GM21515 (cell line): ENCODE results near the gene PCBP2.

Experiments
- ATAC-seq: cut with Tn5 transposase; IDR thresholded peaks from one replicate; pipeline ENCODE4 v1.9.1; 2021; ENCODE audit not compliant: unreplicated experiment

PCBP2 gene

GRCh38 chr12:53492830-53493609 lies 41.1 kb downstream of the PCBP2 start:
- ATAC-seq: peak; percentile 91

DNA sequence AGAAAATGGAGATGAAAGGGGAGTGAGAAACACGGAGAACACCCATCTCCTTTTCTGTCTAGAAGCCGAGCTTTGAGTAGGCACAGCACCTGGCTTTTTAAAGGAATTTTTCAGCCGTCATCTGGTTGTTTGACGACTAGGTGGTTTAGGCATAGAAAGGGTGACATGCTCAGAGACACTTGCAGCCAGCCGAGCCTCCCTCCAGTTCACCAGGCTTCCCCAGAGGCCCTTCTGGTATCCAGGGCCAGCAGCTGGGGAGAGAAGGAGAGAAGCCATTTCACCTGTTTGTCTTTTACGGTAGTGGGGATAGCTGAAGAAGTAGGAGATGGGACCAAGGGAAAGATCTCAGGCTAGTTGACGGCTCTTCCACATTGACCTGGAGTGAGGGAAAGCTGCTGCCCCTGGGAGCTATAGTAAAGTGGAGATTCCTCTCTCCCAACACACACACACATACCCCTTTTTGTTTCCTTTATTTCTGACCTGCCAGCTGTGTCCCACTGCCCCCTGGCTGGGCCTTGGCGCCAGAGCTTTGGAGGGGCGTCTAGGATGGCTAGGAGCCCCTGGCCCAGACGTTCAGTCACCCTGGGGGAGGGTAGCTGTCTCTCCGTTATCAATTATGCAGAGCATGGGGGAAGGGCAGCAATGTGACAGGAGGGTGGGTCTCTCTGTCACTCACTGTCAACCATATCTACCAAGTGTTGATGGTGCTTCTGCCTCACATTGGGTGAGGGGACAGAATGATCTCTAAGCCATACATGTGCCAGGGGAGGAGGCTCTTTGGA lies 41.9 kb downstream of the PCBP2 start:
- ATAC-seq: no peak

DNA sequence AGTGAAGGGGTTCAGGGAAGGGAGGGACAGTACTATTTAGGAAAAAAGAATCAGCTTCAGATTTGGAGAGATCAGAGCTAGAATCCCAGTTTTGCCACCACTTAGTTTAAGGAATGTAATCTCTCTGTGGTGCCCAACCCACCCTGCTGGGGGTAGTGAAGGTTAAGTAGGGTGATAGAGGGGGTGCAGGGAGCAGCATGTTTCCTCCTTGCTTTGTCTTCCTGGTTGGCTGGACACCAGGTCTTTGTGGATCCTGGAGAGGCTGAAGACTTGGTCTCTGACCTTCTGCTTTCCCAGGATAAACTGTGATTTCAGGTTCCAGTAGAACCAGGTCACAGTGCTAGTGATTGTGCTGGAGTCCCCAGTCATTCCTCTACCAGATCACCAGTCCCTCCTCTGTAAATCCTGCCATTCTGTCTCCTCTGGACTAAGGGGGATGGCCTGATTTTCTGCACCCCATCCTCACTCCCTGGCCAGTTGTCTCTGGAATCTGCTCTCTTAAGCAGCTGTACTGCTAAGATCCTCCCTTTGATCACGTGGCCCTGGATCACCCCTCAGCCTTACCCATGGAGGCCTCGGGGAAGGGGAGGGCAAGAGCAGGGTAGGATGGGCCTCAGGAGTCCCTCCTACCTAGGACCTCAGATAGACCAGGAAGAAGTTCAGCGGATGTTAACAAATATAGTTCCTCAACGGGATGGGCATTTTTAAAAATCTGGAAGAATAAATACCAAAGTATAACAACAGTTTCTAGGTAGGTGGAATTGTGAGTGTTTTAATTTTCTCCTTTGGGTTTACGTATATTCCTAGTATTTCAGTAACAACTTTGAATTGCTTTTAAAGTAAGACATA lies 44.2 kb downstream of the PCBP2 start:
- ATAC-seq: no peak

DNA sequence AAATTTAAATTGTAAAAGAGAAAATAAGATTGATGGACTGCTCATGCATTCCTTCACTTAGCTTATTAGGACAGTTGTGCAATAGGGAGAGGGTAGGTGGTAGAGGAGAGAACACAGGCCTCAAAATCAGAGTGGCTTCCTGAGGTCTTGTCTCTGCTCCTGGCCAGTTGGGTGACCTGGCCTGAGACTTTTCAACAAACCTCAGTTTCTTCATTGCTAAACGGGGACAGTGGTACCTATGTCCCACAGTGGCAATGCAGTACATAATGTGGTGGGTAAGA lies 44.8 kb downstream of the PCBP2 start:
- ATAC-seq: no peak

DNA sequence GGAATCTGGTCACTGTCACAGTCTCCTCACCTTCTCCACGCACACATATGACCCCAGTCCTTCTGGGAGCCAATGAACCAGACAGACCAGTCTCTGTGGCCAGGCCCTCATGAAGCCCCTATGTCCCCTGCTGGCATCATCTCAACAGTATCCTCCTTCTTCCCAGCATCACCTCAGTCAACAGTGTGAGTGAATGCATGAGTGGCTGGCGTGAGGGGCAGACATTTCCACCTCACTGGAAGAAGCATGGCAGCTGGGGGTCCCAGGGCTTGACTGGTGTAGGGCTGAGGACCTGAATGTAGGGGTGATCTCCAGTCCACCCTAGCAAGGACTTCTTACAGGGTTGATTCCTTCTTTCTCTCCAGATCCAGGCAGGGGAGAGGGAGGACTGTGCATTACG lies 45.6 kb downstream of the PCBP2 start:
- no peak for ATAC-seq

- ATAC-seq: no peak
Observed at GRCh38 chr12:53498235-53498630, 46.3 kb downstream of the PCBP2 start.

GRCh38 chr12:53499266-53500141 lies 47.6 kb downstream of the PCBP2 start, which contains the start of gene MAP3K12:
Gene MAP3K12, minus strand, starts transcription at chr12:53499458. Its CDS starts 12,067 bp downstream, at chr12:53487391.
- ATAC-seq: no peak

- peak; percentile 52 for ATAC-seq
Observed at GRCh38 chr12:53500142-53500775, 48.4 kb downstream of the PCBP2 start.

- peak; percentile 69 for ATAC-seq
Observed at GRCh38 chr12:53500776-53501614, 49.1 kb downstream of the PCBP2 start, which contains the start of gene TARBP2. Gene TARBP2, plus strand, starts transcription at chr12:53501283. Its CDS starts 126 bp downstream, at chr12:53501409.

DNA sequence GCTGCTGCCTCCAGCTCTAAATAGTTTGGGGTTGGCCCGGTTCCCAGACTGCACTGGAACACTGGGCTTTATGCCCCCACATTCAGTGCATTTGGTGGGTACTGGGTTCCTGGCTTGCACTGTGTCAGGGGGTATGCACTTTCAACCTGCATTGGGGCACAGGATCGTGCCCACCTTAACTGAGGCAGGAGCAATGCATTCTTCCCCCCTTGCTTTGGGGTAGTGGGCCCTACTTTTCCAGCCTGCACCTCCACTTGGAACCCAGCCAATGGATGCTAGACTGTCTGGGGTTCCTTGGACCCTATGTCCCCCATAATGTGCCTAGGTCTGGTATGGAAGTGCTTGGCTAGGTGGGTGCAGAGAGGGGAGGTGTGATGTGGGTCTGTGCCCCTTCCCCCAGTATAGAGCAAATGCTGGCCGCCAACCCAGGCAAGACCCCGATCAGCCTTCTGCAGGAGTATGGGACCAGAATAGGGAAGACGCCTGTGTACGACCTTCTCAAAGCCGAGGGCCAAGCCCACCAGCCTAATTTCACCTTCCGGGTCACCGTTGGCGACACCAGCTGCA lies 49.8 kb downstream of the PCBP2 start:
- no peak for ATAC-seq

DNA sequence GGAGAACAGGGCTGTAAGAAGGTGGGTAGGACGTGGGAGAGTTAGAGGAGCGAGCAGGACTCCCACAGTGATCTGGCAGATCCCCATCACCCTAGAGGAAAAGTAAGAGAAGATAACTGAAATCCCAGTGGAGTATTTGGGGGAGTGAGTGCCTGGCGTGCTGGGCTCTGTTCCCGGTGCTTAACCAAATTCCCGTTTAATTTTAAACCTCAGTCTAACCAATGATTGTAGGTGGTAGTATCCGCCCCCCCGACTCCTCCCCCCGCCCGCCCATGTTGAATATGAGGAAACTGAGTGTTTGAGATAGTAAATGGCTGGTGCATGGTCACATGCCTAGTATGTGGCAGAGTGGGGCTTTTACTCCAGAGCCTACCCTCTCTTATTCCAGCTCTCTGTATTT lies 50.4 kb downstream of the PCBP2 start:
- ATAC-seq: no peak

- ATAC-seq: no peak
Observed at GRCh38 chr12:53502983-53503728, 51.3 kb downstream of the PCBP2 start.

DNA sequence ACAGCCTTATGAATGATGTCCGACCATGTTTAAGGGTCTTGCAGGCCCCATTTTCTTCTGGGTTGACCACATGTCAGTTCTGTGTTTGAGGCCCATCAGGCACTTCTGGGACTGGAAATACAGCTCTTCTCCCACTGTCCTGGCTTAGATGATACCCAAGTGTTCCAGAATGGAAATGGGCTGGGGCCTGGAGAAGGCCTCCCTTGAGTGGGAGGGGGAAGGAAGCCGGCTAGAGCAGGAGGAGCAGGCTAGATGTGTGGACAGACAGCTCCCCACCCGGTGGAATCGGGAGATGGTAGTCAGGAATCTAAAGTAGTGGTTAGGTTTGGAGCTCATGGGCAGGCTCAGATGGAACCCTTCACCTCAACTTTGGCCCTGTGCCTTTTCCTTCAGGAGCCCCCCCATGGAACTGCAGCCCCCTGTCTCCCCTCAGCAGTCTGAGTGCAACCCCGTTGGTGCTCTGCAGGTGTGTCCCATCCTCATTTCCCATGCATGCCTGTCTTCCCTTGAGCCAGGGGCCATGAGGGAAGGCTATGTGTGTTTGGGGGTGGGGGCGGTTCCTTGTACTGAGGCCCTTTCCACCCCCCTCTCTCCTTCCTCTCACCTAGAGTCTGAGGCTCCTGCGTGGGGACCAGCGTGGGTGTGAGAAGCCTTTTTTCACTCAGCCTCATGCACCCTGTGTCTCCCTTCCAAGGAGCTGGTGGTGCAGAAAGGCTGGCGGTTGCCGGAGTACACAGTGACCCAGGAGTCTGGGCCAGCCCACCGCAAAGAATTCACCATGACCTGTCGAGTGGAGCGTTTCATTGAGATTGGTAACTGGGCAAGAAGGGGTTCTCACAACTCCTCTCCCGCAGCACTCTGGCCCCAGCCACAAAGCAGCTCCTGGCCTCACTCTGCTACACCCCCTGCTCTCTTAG lies 52.4 kb downstream of the PCBP2 start:
- ATAC-seq: no peak

- no peak for ATAC-seq
Observed at GRCh38 chr12:53505086-53505485, 53.2 kb downstream of the PCBP2 start.

- no peak for ATAC-seq
Observed at GRCh38 chr12:53505555-53506449, 53.9 kb downstream of the PCBP2 start.

DNA sequence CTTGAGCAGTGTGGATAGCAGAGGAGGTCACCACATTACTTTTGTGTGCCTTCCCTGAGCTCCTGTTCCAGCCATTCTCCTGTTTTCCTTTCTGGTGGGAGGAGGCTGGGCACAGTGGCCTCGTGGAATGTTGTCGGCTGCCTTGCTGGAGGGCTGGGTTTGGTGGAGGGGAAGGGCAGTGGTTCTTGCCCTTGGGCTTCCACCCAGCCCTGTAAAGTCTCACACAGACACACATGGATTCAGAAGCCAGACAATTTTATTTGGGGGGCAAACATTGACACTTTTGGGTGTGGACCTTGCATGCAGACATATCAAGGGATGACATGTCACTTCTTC lies 54.5 kb downstream of the PCBP2 start:
- ATAC-seq: no peak
